VCaP (cell line): ENCODE measurements around the gene SH3BP5.

Experiments
- H3K27ac ChIP-seq: fragments of 450-650 bp; 2 replicates; pipeline ENCODE4 v1.5.1; 2017
- CTCF ChIP-seq: fragments of 450-650 bp; conservative IDR thresholded peaks from 2 replicates; pipeline ENCODE4 v1.5.1; 2017; ENCODE audit warnings: mild to moderate bottlenecking, moderate library complexity

The SH3BP5 gene

DNA sequence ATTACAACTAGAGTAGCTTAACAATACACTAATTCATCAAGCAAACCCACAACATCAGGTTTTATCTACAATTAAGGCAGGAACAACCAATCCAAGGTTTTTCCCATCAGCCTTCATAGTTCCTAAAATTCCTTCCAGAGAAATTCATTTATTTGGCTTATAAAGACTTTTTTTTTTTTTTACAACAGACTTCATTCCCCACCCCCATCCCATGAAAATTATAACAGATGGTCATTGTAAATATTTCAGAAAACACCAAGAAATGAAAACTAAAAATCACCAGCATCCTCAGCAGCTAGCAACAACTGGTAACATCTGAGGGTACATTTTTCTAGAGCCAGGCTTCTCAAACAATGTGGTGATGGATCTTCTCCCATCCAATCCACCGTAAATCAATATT lies 11.0 kb downstream of the SH3BP5 start:
- no peak for TF ChIP-seq CTCF
- H3K27ac ChIP-seq: no peak overlapping the region

GRCh38 chr3:15319575-15319974 lies 12.8 kb downstream of the SH3BP5 start:
- no peak for TF ChIP-seq CTCF
- H3K27ac ChIP-seq: peak overlapping the region; percentile 54

DNA sequence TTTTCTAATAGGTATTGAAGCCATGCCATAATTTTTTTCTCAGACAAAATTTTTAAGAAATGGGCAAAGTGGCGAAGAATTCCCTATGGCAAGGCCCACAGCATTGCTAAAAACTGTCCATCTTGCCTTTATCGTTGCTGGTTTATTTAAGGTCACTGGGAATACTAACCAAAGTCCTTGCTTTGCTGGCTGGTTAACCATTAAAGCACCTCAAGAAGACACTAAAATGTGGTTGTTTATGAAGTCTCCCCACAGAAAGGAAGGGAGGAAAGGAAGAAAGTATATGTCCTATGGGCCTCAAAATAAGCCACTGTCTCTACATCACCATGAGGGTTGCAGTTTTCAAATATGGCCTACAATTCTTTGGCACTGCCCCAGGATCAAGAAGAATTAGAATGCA lies 13.2 kb downstream of the SH3BP5 start:
- H3K27ac ChIP-seq: peak overlapping the region; percentile 54
- no peak for TF ChIP-seq CTCF

GRCh38 chr3:15318661-15319060 lies 13.7 kb downstream of the SH3BP5 start:
- TF ChIP-seq CTCF: no peak
- H3K27ac ChIP-seq: peak overlapping the region; percentile 54

GRCh38 chr3:15316998-15317435 lies 15.4 kb downstream of the SH3BP5 start:
- H3K27ac ChIP-seq: no peak overlapping the region
- TF ChIP-seq CTCF: no peak

GRCh38 chr3:15315003-15315402 lies 17.4 kb downstream of the SH3BP5 start:
- H3K27ac ChIP-seq: no peak overlapping the region
- TF ChIP-seq CTCF: no peak

GRCh38 chr3:15314276-15314675 lies 18.1 kb downstream of the SH3BP5 start:
- H3K27ac ChIP-seq: no peak overlapping the region
- TF ChIP-seq CTCF: no peak

DNA sequence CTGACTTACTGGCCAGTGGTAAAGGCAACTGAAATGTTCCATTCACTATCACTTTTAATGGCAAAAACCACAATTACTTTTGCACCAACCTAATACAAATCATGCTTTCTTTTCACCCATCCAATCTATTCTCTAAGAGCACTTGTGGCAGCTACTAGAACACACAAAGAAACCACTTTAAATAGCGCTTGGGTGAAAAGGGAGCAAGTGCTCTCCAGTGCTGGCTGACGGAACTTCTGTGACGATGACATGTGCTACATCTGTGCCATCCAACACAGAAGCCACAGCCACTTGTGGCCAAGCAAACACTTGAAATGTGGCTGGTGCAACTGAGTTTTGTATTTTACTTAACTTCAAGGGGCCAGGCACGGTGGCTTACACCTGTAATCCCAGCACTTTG lies 18.9 kb downstream of the SH3BP5 start:
- no peak for TF ChIP-seq CTCF
- H3K27ac ChIP-seq: no peak overlapping the region
